Measurements from ENCODE around the gene JARID2. TPM values are rescaled to one million over a fixed set of nuclear protein-coding genes. Genes with fewer than 3 reads are reported as not detected.

JARID2 gene
- total RNA-seq, 3 donors from 2014 or later = 10.5 to 13.9 (median 11.5) TPM

GRCh38 chr6:15434823-15435380, 189.0 kb downstream of the JARID2 start:
- no peaks in the 10 kb centered on the region for H3K27me3 ChIP-seq
- peaks cover 0 to 9% of the 10 kb centered on the region in 2 donors for H3K4me1 ChIP-seq
- no peaks in the 10 kb centered on the region for H3K36me3 ChIP-seq
- H3K9me3 ChIP-seq = no peaks in the 10 kb centered on the region
- no peak overlapping the region for H3K27ac ChIP-seq
- intact Hi-C loops (cut with DNase I; ENCODE audit: low total_unique reads) = no loop called here
- no peak overlapping the region for H3K4me3 ChIP-seq
- no peak for DNase-seq (ENCODE audit: low spot score in 2 of 2)
- no peak for TF ChIP-seq POLR2AphosphoS5 (IDR thresholded peaks at IDR 0.05)
- TF ChIP-seq POLR2A (IDR thresholded peaks at IDR 0.05) = no peak
- no peak for TF ChIP-seq CTCF (IDR thresholded peaks at IDR 0.05)

GRCh38 chr6:15435468-15435867, 189.6 kb downstream of the JARID2 start:
- TF ChIP-seq POLR2AphosphoS5 (IDR thresholded peaks at IDR 0.05) = no peak
- TF ChIP-seq CTCF (IDR thresholded peaks at IDR 0.05) = no peak
- no peak for TF ChIP-seq POLR2A (IDR thresholded peaks at IDR 0.05)
- intact Hi-C loops (cut with DNase I; ENCODE audit: low total_unique reads) = no loop called here
- no peak for DNase-seq (ENCODE audit: low spot score in 2 of 2)
- Histone ChIP-seq H3K27me3 (no peaks in the 10 kb centered on the region), H3K27ac (no peak overlapping the region), H3K4me1 (peaks cover 0 to 9% of the 10 kb centered on the region in 2 donors), H3K36me3 (no peaks in the 10 kb centered on the region), H3K9me3 (no peaks in the 10 kb centered on the region), H3K4me3 (no peak overlapping the region)

GRCh38 chr6:15436451-15436850, 190.6 kb downstream of the JARID2 start:
- H3K36me3 ChIP-seq = no peaks in the 10 kb centered on the region
- no peak overlapping the region for H3K27ac ChIP-seq
- no peak overlapping the region for H3K4me3 ChIP-seq
- H3K27me3 ChIP-seq = no peaks in the 10 kb centered on the region
- TF ChIP-seq POLR2A (IDR thresholded peaks at IDR 0.05) (no peak), POLR2AphosphoS5 (IDR thresholded peaks at IDR 0.05) (no peak), CTCF (IDR thresholded peaks at IDR 0.05) (no peak)
- no peak for DNase-seq (ENCODE audit: low spot score in 2 of 2)
- H3K4me1 ChIP-seq = peaks cover 0 to 9% of the 10 kb centered on the region in 2 donors
- no peaks in the 10 kb centered on the region for H3K9me3 ChIP-seq
- intact Hi-C loops (cut with DNase I; ENCODE audit: low total_unique reads) = no loop called here

- no peak for TF ChIP-seq POLR2AphosphoS5 (IDR thresholded peaks at IDR 0.05)
- TF ChIP-seq POLR2A (IDR thresholded peaks at IDR 0.05) = no peak
- no peak for TF ChIP-seq CTCF (IDR thresholded peaks at IDR 0.05)
- H3K9me3 ChIP-seq = no peaks in the 10 kb centered on the region
- no peaks in the 10 kb centered on the region for H3K27me3 ChIP-seq
- no peak for DNase-seq (ENCODE audit: low spot score in 2 of 2)
- H3K4me3 ChIP-seq = no peak overlapping the region
- intact Hi-C loops (cut with DNase I; ENCODE audit: low total_unique reads) = no loop called here
- H3K27ac ChIP-seq = no peak overlapping the region
- H3K4me1 ChIP-seq = peaks cover 0 to 9% of the 10 kb centered on the region in 2 donors
- H3K36me3 ChIP-seq = no peaks in the 10 kb centered on the region
These were observed 191.3 kb downstream of the JARID2 start for GRCh38 chr6:15437090-15437635.

- intact Hi-C loops (cut with DNase I; ENCODE audit: low total_unique reads) = no loop called here
- no peaks in the 10 kb centered on the region for H3K27me3 ChIP-seq
- H3K27ac ChIP-seq = no peak overlapping the region
- no peak for TF ChIP-seq POLR2A (IDR thresholded peaks at IDR 0.05)
- H3K4me3 ChIP-seq = no peak overlapping the region
- no peak for DNase-seq (ENCODE audit: low spot score in 2 of 2)
- no peaks in the 10 kb centered on the region for H3K9me3 ChIP-seq
- H3K4me1 ChIP-seq = no peaks in the 10 kb centered on the region
- H3K36me3 ChIP-seq = no peaks in the 10 kb centered on the region
These were observed 193.6 kb downstream of the JARID2 start for GRCh38 chr6:15439410-15440025.

Data from breast epithelium (tissue), 4 donors.